ENCODE measurements around the gene FHIT. TPM values are rescaled to one million over a fixed set of nuclear protein-coding genes. Genes with fewer than 3 reads are reported as not detected.

The FHIT gene
- total RNA-seq, 1 donor from 2014 or later = 5.7 TPM

DNA sequence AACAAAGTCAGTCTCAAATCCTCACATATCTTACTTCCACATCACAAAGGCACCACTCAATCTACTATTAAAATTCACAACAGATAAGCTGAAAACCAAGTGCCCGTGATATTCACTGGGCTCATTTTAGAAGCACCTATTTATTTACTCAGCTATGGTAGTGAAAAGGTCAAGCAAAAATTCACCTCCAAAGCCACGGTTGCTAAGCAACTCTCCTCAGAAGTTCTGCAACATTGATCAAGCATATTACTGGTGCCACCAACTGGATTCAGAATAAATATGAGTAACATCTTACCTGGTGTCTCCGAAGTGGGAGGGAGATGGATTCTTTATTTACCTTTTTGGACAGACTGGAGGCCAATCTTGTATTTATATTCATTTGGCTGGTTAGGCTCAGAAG, 714.8 kb downstream of the FHIT start:
- no peaks in the 10 kb centered on the region for H3F3A ChIP-seq (ENCODE audit: low read depth)
- DNase-seq (ENCODE audit: low spot score) = no peak

GRCh38 chr3:60531759-60532158, 719.5 kb downstream of the FHIT start:
- no peaks in the 10 kb centered on the region for H3K36me3 Mint-ChIP-seq
- H3K4me1 Mint-ChIP-seq = peaks cover 9% of the 10 kb centered on the region
- H3F3A ChIP-seq (ENCODE audit: low read depth) = no peaks in the 10 kb centered on the region
- H3K4me1 ChIP-seq = peaks cover 5% of the 10 kb centered on the region
- no peak overlapping the region for H3K27ac ChIP-seq
- TF ChIP-seq EZH2phosphoT487 (IDR thresholded peaks at IDR 0.05) (no peak), CTCF (IDR thresholded peaks at IDR 0.05) (no peak), EZH2 (IDR thresholded peaks at IDR 0.05) (no peak)
- H3K27ac Mint-ChIP-seq = no peak overlapping the region
- no peak overlapping the region for H3K4me3 ChIP-seq
- H3K79me2 ChIP-seq (ENCODE audit: low read depth) = no peaks in the 10 kb centered on the region
- H3K27me3 Mint-ChIP-seq (ENCODE audit: insufficient read depth, low read depth) = peaks cover 4% of the 10 kb centered on the region
- no peaks in the 10 kb centered on the region for H3K27me3 ChIP-seq
- H3K9ac ChIP-seq = no peak overlapping the region
- H3K9me3 ChIP-seq (ENCODE audit: low read depth) = no peaks in the 10 kb centered on the region
- H2AFZ ChIP-seq (replicated peaks) = no peak overlapping the region
- no peak for DNase-seq (ENCODE audit: low spot score)
- H3K36me3 ChIP-seq = no peaks in the 10 kb centered on the region
- H3K9me3 Mint-ChIP-seq = no peaks in the 10 kb centered on the region
- H3K4me2 ChIP-seq = no peak overlapping the region
- no peaks in the 10 kb centered on the region for H4K20me1 ChIP-seq (ENCODE audit: low read depth)
- H3K4me3 Mint-ChIP-seq = no peak overlapping the region

More for the DNA sequence above, 714.8 kb downstream of the FHIT start:
- Histone ChIP-seq H3K4me2 (no peak overlapping the region), H4K20me1 (ENCODE audit: low read depth) (no peaks in the 10 kb centered on the region), H3K27me3 (no peaks in the 10 kb centered on the region), H3K4me1 (peaks cover 5% of the 10 kb centered on the region), H3K9ac (no peak overlapping the region), H2AFZ (replicated peaks) (no peak overlapping the region), H3K27ac (no peak overlapping the region), H3K4me3 (no peak overlapping the region), H3K79me2 (ENCODE audit: low read depth) (no peaks in the 10 kb centered on the region), H3K9me3 (ENCODE audit: low read depth) (no peaks in the 10 kb centered on the region), H3K36me3 (no peaks in the 10 kb centered on the region)
- Mint-ChIP-seq H3K4me1 (peaks cover 13% of the 10 kb centered on the region), H3K4me3 (no peak overlapping the region), H3K36me3 (no peaks in the 10 kb centered on the region), H3K27me3 (ENCODE audit: insufficient read depth, low read depth) (peaks cover 5% of the 10 kb centered on the region), H3K27ac (no peak overlapping the region), H3K9me3 (peaks cover 14% of the 10 kb centered on the region)
- TF ChIP-seq EZH2 (IDR thresholded peaks at IDR 0.05) (no peak), EZH2phosphoT487 (IDR thresholded peaks at IDR 0.05) (no peak), CTCF (IDR thresholded peaks at IDR 0.05) (no peak)

GRCh38 chr3:60528651-60529050, 722.6 kb downstream of the FHIT start:
- Histone ChIP-seq H3K27me3 (no peaks in the 10 kb centered on the region), H4K20me1 (ENCODE audit: low read depth) (no peaks in the 10 kb centered on the region), H3K9me3 (ENCODE audit: low read depth) (no peaks in the 10 kb centered on the region), H3F3A (ENCODE audit: low read depth) (no peaks in the 10 kb centered on the region), H3K79me2 (ENCODE audit: low read depth) (no peaks in the 10 kb centered on the region), H3K4me3 (no peak overlapping the region), H3K4me1 (no peaks in the 10 kb centered on the region), H3K27ac (no peak overlapping the region), H2AFZ (replicated peaks) (no peak overlapping the region), H3K9ac (no peak overlapping the region), H3K4me2 (no peak overlapping the region), H3K36me3 (no peaks in the 10 kb centered on the region)
- Mint-ChIP-seq H3K27me3 (ENCODE audit: insufficient read depth, low read depth) (peaks cover under 1% of the 10 kb centered on the region), H3K9me3 (peaks cover 2% of the 10 kb centered on the region), H3K27ac (no peak overlapping the region), H3K4me1 (no peaks in the 10 kb centered on the region), H3K4me3 (no peak overlapping the region), H3K36me3 (no peaks in the 10 kb centered on the region)
- TF ChIP-seq CTCF (IDR thresholded peaks at IDR 0.05) = no peak
- TF ChIP-seq EZH2phosphoT487 (IDR thresholded peaks at IDR 0.05) = no peak
- TF ChIP-seq EZH2 (IDR thresholded peaks at IDR 0.05) = no peak
- no peak for DNase-seq (ENCODE audit: low spot score)

Measured in neural progenitor cell (in vitro differentiated cells).